Common myeloid progenitor, CD34-positive (primary cell): ENCODE data around the gene PAM.
"Not testable (repeated sequence)": the region's sequence is repeated elsewhere in the genome, so short reads cannot be mapped to it uniquely, and the experiment has no call there.

Source experiments
- CTCF ChIA-PET: fragments of 350-600 bp; sonication (Branson Sonifier 250); formaldehyde crosslinking; loops from one replicate; lab custom pipeline; 2021; ENCODE audit warnings: antibody characterized with exemption; lab: Charles Lee
- POLR2A ChIA-PET: fragments of 350-600 bp; sonication (Branson Sonifier 250); formaldehyde crosslinking; loops from one replicate; lab custom pipeline; 2021; ENCODE audit warnings: antibody characterized with exemption; lab: Charles Lee
- DNase-seq, 3 donors: peaks; one replicate each; pipeline versions ENCODE4 v3.0.0 to v3.0.0-alpha.2; 2013
- H3K27ac ChIP-seq, 2 experiments: 1 replicate in 1 of 2; 2 replicates in 1 of 2; pipeline ENCODE4 v1.7.0; 2013; ENCODE audit warnings: inconsistent platforms in 2 of 2, low read length in 2 of 2, mild to moderate bottlenecking in 2 of 2, low read depth in 1 of 2, moderate library complexity in 1 of 2; ENCODE audit not compliant: severe bottlenecking in 2 of 2, insufficient read depth in 1 of 2, poor library complexity in 1 of 2
- H3K27me3 ChIP-seq, 5 experiments: replicated peaks in 2 of 5; 1 replicate in 3 of 5; 2 replicates in 2 of 5; pipeline versions ENCODE4 v1.6.1 to v1.7.0; 2013; ENCODE audit warnings: low read length in 4 of 5, mild to moderate bottlenecking in 2 of 5, moderate library complexity in 2 of 5, inconsistent platforms in 1 of 5; ENCODE audit not compliant: insufficient read depth in 5 of 5, control insufficient read depth in 4 of 5
- H3K36me3 ChIP-seq, 4 experiments: 1 replicate in 2 of 4; 2 replicates in 2 of 4; pipeline versions ENCODE4 v1.6.1 to v1.7.0; 2013; ENCODE audit warnings: low read length in 3 of 4, control low read depth in 1 of 4, mild to moderate bottlenecking in 1 of 4; ENCODE audit not compliant: control insufficient read depth in 4 of 4, insufficient read depth in 4 of 4
- H3K4me1 ChIP-seq, 4 experiments: 1 replicate in 3 of 4; 2 replicates in 1 of 4; pipeline versions ENCODE4 v1.6.1 to v1.7.1; 2013; ENCODE audit warnings: low read length in 3 of 4, mild to moderate bottlenecking in 3 of 4, control low read depth in 1 of 4, inconsistent platforms in 1 of 4, moderate library complexity in 1 of 4; ENCODE audit not compliant: control insufficient read depth in 4 of 4, insufficient read depth in 4 of 4; ENCODE audit errors: control extremely low read depth in 1 of 4
- H3K4me3 ChIP-seq, 7 experiments: 1 replicate in 4 of 7; 2 replicates in 3 of 7; pipeline versions ENCODE4 v1.5.1 to v1.7.0; 2013; ENCODE audit warnings: mild to moderate bottlenecking in 7 of 7, low read length in 6 of 7, moderate library complexity in 6 of 7, inconsistent platforms in 2 of 7, low read depth in 2 of 7, control low read depth in 1 of 7; ENCODE audit not compliant: insufficient read depth in 4 of 7, control insufficient read depth in 1 of 7; ENCODE audit errors: extremely low read depth in 1 of 7
- H3K9me3 ChIP-seq, 5 experiments: 1 replicate in 4 of 5; 2 replicates in 1 of 5; pipeline versions ENCODE4 v1.6.1 to v1.7.1; 2013; ENCODE audit warnings: low read length in 4 of 5, mild to moderate bottlenecking in 2 of 5, inconsistent platforms in 1 of 5, low read depth in 1 of 5, moderate library complexity in 1 of 5; ENCODE audit not compliant: control insufficient read depth in 4 of 5, insufficient read depth in 2 of 5; ENCODE audit errors: control extremely low read depth in 1 of 5
- WGBS: methylation state at CpG from one replicate; pipeline ENCODE4 v1.1.5; 2013; ENCODE audit not compliant: insufficient coverage; 5-methylcytosine and 5-hydroxymethylcytosine counted together

PAM gene

GRCh38 chr5:102750151-102750834 lies 4.8 kb upstream of the PAM start:
- Histone ChIP-seq H3K4me1 (peaks cover 0 to 13% (median 11%) of the 10 kb centered on the region in 4 experiments), H3K4me3 (no peak overlapping the region), H3K9me3 (no peaks in the 10 kb centered on the region), H3K36me3 (no peaks in the 10 kb centered on the region), H3K27me3 (peaks cover 0 to 15% (median 8%) of the 10 kb centered on the region in 5 experiments), H3K27ac (no peak overlapping the region)
- WGBS = no CpG with 5 or more reads among the region's 4 CpGs
- ChIA-PET CTCF (interaction anchor here (1.3 kb wide), 1 partner anchor 166 kb away, joined by 3 read pairs; no protein-coding TSS in a partner anchor), POLR2A (interaction anchor here (0.6 kb wide), 1 partner anchor 19 kb away, joined by 3 read pairs; no protein-coding TSS in a partner anchor)
- DNase-seq = no peak

- CTCF ChIA-PET = interaction anchor here (0.9 kb wide), 1 partner anchor 62 kb away, joined by 3 read pairs; no protein-coding TSS in a partner anchor
- DNase-seq, POLR2A ChIA-PET, H3K27ac ChIP-seq, H3K9me3 ChIP-seq, H3K4me3 ChIP-seq, H3K36me3 ChIP-seq: not testable (repeated sequence)
- 94% methylated on average over 23 of the region's 32 CpGs for WGBS
- H3K4me1 ChIP-seq = peaks cover 0 to 24% (median 22%) of the 10 kb centered on the region in 4 experiments
- peaks cover 0 to 15% (median 10%) of the 10 kb centered on the region in 5 experiments for H3K27me3 ChIP-seq
Observed at GRCh38 chr5:102751903-102752376, 3.2 kb upstream of the PAM start.

GRCh38 chr5:102753889-102754766 lies 977 bp upstream of the PAM start:
- Histone ChIP-seq H3K4me1 (peaks cover 0 to 24% (median 22%) of the 10 kb centered on the region in 4 experiments), H3K4me3 (peak overlapping the region; percentile 40 to 94 (median 85)), H3K27me3 (peaks cover 0 to 17% (median 10%) of the 10 kb centered on the region in 5 experiments), H3K36me3 (no peaks in the 10 kb centered on the region), H3K9me3 (no peaks in the 10 kb centered on the region), H3K27ac (no peak overlapping the region)
- DNase-seq = peak in 2 of 3 donors; percentile 37 to 48
- 25% methylated on average over 22 of the region's 32 CpGs for WGBS
- CTCF ChIA-PET = interaction anchor here (1.3 to 1.7 kb wide), 3 partner anchors 12 to 72 kb away, joined by 3 to 5 read pairs (median 3); no protein-coding TSS in a partner anchor
- POLR2A ChIA-PET = no interaction called here

GRCh38 chr5:102755686-102756371 lies 724 bp downstream of the PAM start:
- peaks cover 0 to 21% (median 10%) of the 10 kb centered on the region in 5 experiments for H3K27me3 ChIP-seq

GRCh38 chr5:102758576-102758975 lies 3.5 kb downstream of the PAM start:
- Histone ChIP-seq H3K36me3 (no peaks in the 10 kb centered on the region), H3K27me3 (peaks cover 0 to 15% (median 6%) of the 10 kb centered on the region in 5 experiments), H3K27ac (no peak overlapping the region), H3K9me3 (no peaks in the 10 kb centered on the region), H3K4me1 (peaks cover 4 to 44% (median 27%) of the 10 kb centered on the region in 4 experiments), H3K4me3 (no peak overlapping the region)
- CTCF ChIA-PET = interaction anchor here (0.9 to 1.2 kb wide), 2 partner anchors 18 to 22 kb away, joined by 3 to 4 read pairs; no protein-coding TSS in a partner anchor
- POLR2A ChIA-PET = no interaction called here
- no peak for DNase-seq

More at GRCh38 chr5:102755686-102756371, 724 bp downstream of the PAM start:
- CTCF ChIA-PET = interaction anchor here (0.7 to 1.6 kb wide), 6 partner anchors 25 to 384 kb away, joined by 3 to 5 read pairs (median 3); no protein-coding TSS in a partner anchor
- WGBS = 2% methylated on average over 24 of the region's 29 CpGs
- DNase-seq = peak; percentile 77 to 91 (median 89)
- POLR2A ChIA-PET = interaction anchor here (0.6 kb wide), 1 partner anchor 32 kb away, joined by 3 read pairs; no protein-coding TSS in a partner anchor
- H3K36me3 ChIP-seq = no peaks in the 10 kb centered on the region
- H3K4me3 ChIP-seq = peak overlapping the region; percentile 55 to 94 (median 85)
- no peaks in the 10 kb centered on the region for H3K9me3 ChIP-seq
- H3K27ac ChIP-seq = peak overlapping the region in 1 of 2 experiments; percentile 69
- H3K4me1 ChIP-seq = peaks cover 0 to 29% (median 24%) of the 10 kb centered on the region in 4 experiments

- no peaks in the 10 kb centered on the region for H3K9me3 ChIP-seq
- POLR2A ChIA-PET = no interaction called here
- peaks cover 0 to 8% (median under 1%) of the 10 kb centered on the region in 5 experiments for H3K27me3 ChIP-seq
- H3K4me1 ChIP-seq = peaks cover 4 to 41% (median 21%) of the 10 kb centered on the region in 4 experiments
- H3K36me3 ChIP-seq = no peaks in the 10 kb centered on the region
- WGBS = 100% methylated on average over 1 of the region's 1 CpG
- no peak overlapping the region for H3K27ac ChIP-seq
- CTCF ChIA-PET = interaction anchor here (1.0 to 1.2 kb wide), 2 partner anchors 21 to 106 kb away, joined by 4 read pairs; no protein-coding TSS in a partner anchor
- DNase-seq = no peak
- no peak overlapping the region for H3K4me3 ChIP-seq
Observed at GRCh38 chr5:102759289-102759688, 4.2 kb downstream of the PAM start.
